Vagina (tissue), 2 donors: ENCODE data around the gene GPR156. TPM values are rescaled to one million over a fixed set of nuclear protein-coding genes. Genes with fewer than 3 reads are reported as not detected.
A peak's percentile ranks its signal among the peaks of the same experiment; 100 is the strongest.

Source experiments
- DNase-seq, 2 donors: peaks; one replicate each; pipeline ENCODE4 v3.0.0-alpha.2; 2017; ENCODE audit errors: extremely low spot score in 2 of 2
- H3K27ac ChIP-seq: fragments of 200-600 bp; sonication (generic); one replicate; pipeline ENCODE4 v1.5.1; 2019
- H3K27me3 ChIP-seq: fragments of 200-600 bp; sonication (generic); one replicate; pipeline ENCODE4 v1.5.1; 2019
- H3K36me3 ChIP-seq, 2 donors: fragments of 200-600 bp; sonication (generic); one replicate each; pipeline ENCODE4 v1.5.1; 2017 to 2019
- H3K4me1 ChIP-seq: fragments of 200-600 bp; sonication (generic); one replicate; pipeline ENCODE4 v1.5.1; 2019
- H3K4me3 ChIP-seq, 2 donors: fragments of 200-600 bp; sonication (generic); 1 replicate in 1 of 2; 2 replicates in 1 of 2; pipeline ENCODE4 v1.5.1; 2016 to 2019
- H3K9me3 ChIP-seq: fragments of 200-600 bp; sonication (generic); one replicate; pipeline ENCODE4 v1.5.1; 2019
- POLR2A ChIP-seq, 2 donors: fragments of 450-650 bp; IDR thresholded peaks; one replicate each; pipeline ENCODE4 v1.6.1; 2017; ENCODE audit warnings: antibody characterized with exemption in 2 of 2, mild to moderate bottlenecking in 2 of 2, moderate library complexity in 2 of 2
- POLR2AphosphoS5 ChIP-seq, 2 donors: sonication (generic); formaldehyde crosslinking; IDR thresholded peaks; one replicate each; pipeline ENCODE4 v1.9.0; 2017; ENCODE audit warnings: antibody characterized with exemption in 2 of 2, mild to moderate bottlenecking in 2 of 2, low read depth in 1 of 2; ENCODE audit not compliant: insufficient read depth in 1 of 2
- intact Hi-C: fragments of 100-400 bp; cut with DNase I; formaldehyde crosslinking; loops from one replicate; pipeline ENCODE4 v1.15.1; 2023
- total RNA-seq: library from RNA; depleted of rRNA; stranded (reverse); fragments of >200 nt; gene quantifications from one replicate; pipeline ENCODE4 v1.2.3, GENCODE V29; 2016
- TF ChIP-seq, protein P1 (sequence below), 3 experiments: fragments of 450-650 bp in 2 of 3; fragments of 200-600 bp in 1 of 3; sonication (generic) in 1 of 3; IDR thresholded peaks; one replicate each; pipeline ENCODE4 v1.5.1; 2017 to 2019; ENCODE audit warnings: antibody characterized with exemption in 3 of 3, mild to moderate bottlenecking in 2 of 3, moderate library complexity in 2 of 3

The GPR156 gene
- total RNA-seq, 1 donor from 2014 or later = not detected

DNA sequence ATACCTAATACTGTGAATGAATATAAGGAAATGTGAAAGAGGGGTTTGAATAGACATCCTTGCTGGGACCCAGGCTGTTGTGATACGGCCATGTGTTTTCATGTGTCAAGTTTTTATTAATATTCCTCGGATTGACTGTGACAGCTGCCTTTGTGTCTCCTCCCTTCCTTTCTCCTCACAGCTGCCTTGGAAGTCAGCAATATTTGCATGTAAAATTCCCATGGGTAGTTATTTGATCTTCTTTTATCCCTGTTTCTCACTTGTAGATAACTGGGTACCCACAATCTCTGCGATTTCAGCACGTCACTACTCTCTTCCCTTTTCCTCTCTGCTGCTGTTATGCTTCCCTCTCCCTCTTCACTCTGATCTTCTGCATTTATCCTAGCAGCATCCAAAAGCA is 9.4 kb downstream of the GPR156 start:
- TF ChIP-seq, protein P1, sequence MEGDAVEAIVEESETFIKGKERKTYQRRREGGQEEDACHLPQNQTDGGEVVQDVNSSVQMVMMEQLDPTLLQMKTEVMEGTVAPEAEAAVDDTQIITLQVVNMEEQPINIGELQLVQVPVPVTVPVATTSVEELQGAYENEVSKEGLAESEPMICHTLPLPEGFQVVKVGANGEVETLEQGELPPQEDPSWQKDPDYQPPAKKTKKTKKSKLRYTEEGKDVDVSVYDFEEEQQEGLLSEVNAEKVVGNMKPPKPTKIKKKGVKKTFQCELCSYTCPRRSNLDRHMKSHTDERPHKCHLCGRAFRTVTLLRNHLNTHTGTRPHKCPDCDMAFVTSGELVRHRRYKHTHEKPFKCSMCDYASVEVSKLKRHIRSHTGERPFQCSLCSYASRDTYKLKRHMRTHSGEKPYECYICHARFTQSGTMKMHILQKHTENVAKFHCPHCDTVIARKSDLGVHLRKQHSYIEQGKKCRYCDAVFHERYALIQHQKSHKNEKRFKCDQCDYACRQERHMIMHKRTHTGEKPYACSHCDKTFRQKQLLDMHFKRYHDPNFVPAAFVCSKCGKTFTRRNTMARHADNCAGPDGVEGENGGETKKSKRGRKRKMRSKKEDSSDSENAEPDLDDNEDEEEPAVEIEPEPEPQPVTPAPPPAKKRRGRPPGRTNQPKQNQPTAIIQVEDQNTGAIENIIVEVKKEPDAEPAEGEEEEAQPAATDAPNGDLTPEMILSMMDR (IDR thresholded peaks at IDR 0.05) = no peak
- TF ChIP-seq POLR2AphosphoS5 (IDR thresholded peaks at IDR 0.05; ENCODE audit: insufficient read depth in 1 of 2, low read depth in 1 of 2) (no peak), POLR2A (IDR thresholded peaks at IDR 0.05) (no peak)
- no peaks in the 10 kb centered on the region for H3K9me3 ChIP-seq
- H3K4me1 ChIP-seq = no peaks in the 10 kb centered on the region
- H3K27me3 ChIP-seq = no peaks in the 10 kb centered on the region
- no peak for DNase-seq
- H3K36me3 ChIP-seq = no peaks in the 10 kb centered on the region
- no peak overlapping the region for H3K27ac ChIP-seq
- intact Hi-C loops = no loop called here
- H3K4me3 ChIP-seq = no peak overlapping the region

DNA sequence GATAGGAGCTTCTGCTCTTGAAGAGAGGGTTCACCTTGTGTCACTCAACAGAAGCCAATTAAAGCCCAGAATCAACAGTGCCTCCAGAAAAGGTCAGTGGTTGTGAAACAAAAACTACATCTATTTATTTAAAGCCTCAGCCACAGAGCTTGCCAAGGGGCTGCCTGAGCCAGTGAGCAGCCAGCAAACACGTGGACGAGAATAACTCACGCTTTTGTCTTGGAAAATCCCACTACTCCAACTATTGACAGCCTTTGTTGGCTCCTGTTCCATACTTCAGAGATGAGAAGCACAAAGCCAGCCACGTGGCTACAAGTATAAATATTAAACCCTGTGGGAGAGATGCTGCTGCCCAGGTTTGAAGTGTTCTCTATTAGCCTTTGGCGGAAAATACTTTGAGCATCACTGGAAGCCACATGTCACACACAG is 10.3 kb downstream of the GPR156 start:
- no peaks in the 10 kb centered on the region for H3K27me3 ChIP-seq

DNA sequence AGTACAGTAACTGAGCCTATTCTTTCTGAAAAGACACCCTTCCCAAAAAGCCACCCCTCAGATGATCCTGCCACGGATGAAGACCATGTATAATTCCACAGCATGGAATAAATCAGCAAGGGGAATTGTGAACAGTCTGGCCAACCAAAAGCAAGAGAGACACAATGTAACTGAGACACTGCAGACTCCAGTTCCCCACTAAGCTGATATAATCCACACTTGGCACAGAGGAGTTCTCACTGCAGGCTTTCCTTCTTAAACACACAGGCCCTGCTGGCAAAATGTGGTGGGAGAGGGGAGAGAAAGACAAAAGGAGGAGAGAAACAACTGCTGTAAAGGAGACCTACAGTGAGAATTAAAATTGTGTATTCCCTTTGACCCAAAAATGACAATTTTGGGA is 12.7 kb downstream of the GPR156 start:
- no peak for TF ChIP-seq POLR2AphosphoS5 (IDR thresholded peaks at IDR 0.05; ENCODE audit: insufficient read depth in 1 of 2, low read depth in 1 of 2)
- TF ChIP-seq, protein P1 (IDR thresholded peaks at IDR 0.05) = no peak
- TF ChIP-seq POLR2A (IDR thresholded peaks at IDR 0.05) = no peak
- Histone ChIP-seq H3K27ac (no peak overlapping the region), H3K4me1 (no peaks in the 10 kb centered on the region), H3K9me3 (no peaks in the 10 kb centered on the region), H3K36me3 (no peaks in the 10 kb centered on the region), H3K27me3 (no peaks in the 10 kb centered on the region), H3K4me3 (no peak overlapping the region)
- DNase-seq = no peak
- intact Hi-C loops = no loop called here

More for the DNA sequence above, 10.3 kb downstream of the GPR156 start:
- no peak overlapping the region for H3K27ac ChIP-seq
- no peaks in the 10 kb centered on the region for H3K36me3 ChIP-seq
- DNase-seq = no peak
- TF ChIP-seq POLR2A (IDR thresholded peaks at IDR 0.05) (no peak), POLR2AphosphoS5 (IDR thresholded peaks at IDR 0.05; ENCODE audit: insufficient read depth in 1 of 2, low read depth in 1 of 2) (no peak)
- TF ChIP-seq, protein P1 (IDR thresholded peaks at IDR 0.05) = no peak
- no peaks in the 10 kb centered on the region for H3K4me1 ChIP-seq
- no peak overlapping the region for H3K4me3 ChIP-seq
- intact Hi-C loops = no loop called here
- H3K9me3 ChIP-seq = no peaks in the 10 kb centered on the region

DNA sequence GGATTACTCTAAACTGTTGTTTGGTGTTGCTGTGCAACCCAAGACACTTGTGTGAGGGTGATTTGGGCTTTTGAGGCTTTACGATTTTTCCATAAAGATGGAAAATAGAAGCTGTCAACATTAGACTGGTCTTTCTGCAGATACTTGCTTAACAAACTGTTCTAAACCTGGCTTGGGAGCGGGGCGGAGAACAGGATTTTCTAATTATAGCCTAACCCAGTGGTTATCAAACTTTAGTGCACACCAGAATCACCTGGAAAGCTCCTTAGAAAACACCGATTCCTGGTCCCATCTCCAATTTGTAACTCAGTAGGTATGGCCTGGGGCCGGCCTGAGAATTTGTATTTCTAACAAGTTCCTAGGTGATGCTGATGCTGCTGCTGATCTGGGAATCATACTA is 19.0 kb downstream of the GPR156 start:
- H3K4me3 ChIP-seq = no peak overlapping the region
- TF ChIP-seq, protein P1 (IDR thresholded peaks at IDR 0.05) = no peak
- TF ChIP-seq POLR2AphosphoS5 (IDR thresholded peaks at IDR 0.05; ENCODE audit: insufficient read depth in 1 of 2, low read depth in 1 of 2) = no peak
- TF ChIP-seq POLR2A (IDR thresholded peaks at IDR 0.05) = no peak
- DNase-seq = peak in 1 of 2 donors; percentile 13
- intact Hi-C loops = no loop called here
- H3K9me3 ChIP-seq = no peaks in the 10 kb centered on the region
- H3K27me3 ChIP-seq = no peaks in the 10 kb centered on the region
- H3K27ac ChIP-seq = no peak overlapping the region
- H3K4me1 ChIP-seq = no peaks in the 10 kb centered on the region
- no peaks in the 10 kb centered on the region for H3K36me3 ChIP-seq

DNA sequence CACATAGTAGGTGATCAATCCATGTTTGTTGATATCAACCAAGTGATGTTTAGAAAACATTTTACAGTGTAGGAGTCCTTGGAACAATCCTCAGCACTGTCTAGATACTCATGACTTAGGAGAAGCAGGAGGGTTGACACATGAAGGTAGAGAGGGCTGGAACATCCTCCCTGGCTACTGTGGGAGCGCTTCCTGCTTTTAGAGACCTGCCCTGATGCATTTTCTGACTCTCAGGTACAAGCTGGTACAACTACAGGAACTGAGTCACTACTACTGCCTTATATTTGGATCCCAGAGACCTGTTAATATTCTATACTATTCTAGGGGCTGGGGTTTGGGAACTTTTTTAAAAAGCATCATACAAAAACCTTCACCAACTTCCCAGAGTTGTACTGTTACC is 20.1 kb downstream of the GPR156 start:
- no peak overlapping the region for H3K27ac ChIP-seq
- no peaks in the 10 kb centered on the region for H3K27me3 ChIP-seq
- no peaks in the 10 kb centered on the region for H3K4me1 ChIP-seq
- H3K4me3 ChIP-seq = no peak overlapping the region
- H3K9me3 ChIP-seq = no peaks in the 10 kb centered on the region
- intact Hi-C loops = no loop called here
- DNase-seq = no peak
- TF ChIP-seq POLR2A (IDR thresholded peaks at IDR 0.05) (no peak), POLR2AphosphoS5 (IDR thresholded peaks at IDR 0.05; ENCODE audit: insufficient read depth in 1 of 2, low read depth in 1 of 2) (no peak)
- TF ChIP-seq, protein P1 (IDR thresholded peaks at IDR 0.05) = no peak
- H3K36me3 ChIP-seq = no peaks in the 10 kb centered on the region
